IPS DF 4.7 (cell line): ENCODE data around the gene SMG6.

Source experiments
- DNase-seq: peaks from one replicate; pipeline ENCODE4 v3.0.0-alpha.2; 2013; ENCODE audit warnings: low spot score; ENCODE audit errors: extremely low read depth

The SMG6 gene

GRCh38 chr17:2235265-2235664 lies 68.3 kb downstream of the SMG6 start:
- no peak for DNase-seq

GRCh38 chr17:2233441-2233947 lies 70.1 kb downstream of the SMG6 start:
- no peak for DNase-seq

GRCh38 chr17:2232244-2232638 lies 71.3 kb downstream of the SMG6 start:
- no peak for DNase-seq

- no peak for DNase-seq
Measured at GRCh38 chr17:2230877-2231276, 72.7 kb downstream of the SMG6 start.

GRCh38 chr17:2227025-2227699 lies 76.4 kb downstream of the SMG6 start:
- DNase-seq: no peak

- DNase-seq: no peak
Measured at GRCh38 chr17:2223617-2223927, 80.0 kb downstream of the SMG6 start.

GRCh38 chr17:2222901-2223616 lies 80.5 kb downstream of the SMG6 start:
- DNase-seq: no peak

GRCh38 chr17:2222301-2222700 lies 81.3 kb downstream of the SMG6 start:
- DNase-seq: no peak

- DNase-seq: no peak
Measured at GRCh38 chr17:2218426-2218825, 85.2 kb downstream of the SMG6 start.

- no peak for DNase-seq
Measured at GRCh38 chr17:2215616-2216364, 87.8 kb downstream of the SMG6 start.

GRCh38 chr17:2214929-2215615 lies 88.5 kb downstream of the SMG6 start:
- no peak for DNase-seq

GRCh38 chr17:2214047-2214928 lies 89.3 kb downstream of the SMG6 start:
- no peak for DNase-seq

- DNase-seq: no peak
Measured at GRCh38 chr17:2213291-2213960, 90.2 kb downstream of the SMG6 start.

GRCh38 chr17:2212400-2212981 lies 91.1 kb downstream of the SMG6 start:
- DNase-seq: no peak

GRCh38 chr17:2211661-2212399 lies 91.8 kb downstream of the SMG6 start:
- DNase-seq: no peak

GRCh38 chr17:2210726-2211125 lies 92.9 kb downstream of the SMG6 start:
- DNase-seq: no peak

- DNase-seq: no peak
Measured at GRCh38 chr17:2207815-2208515, 95.6 kb downstream of the SMG6 start.

GRCh38 chr17:2204393-2204792 lies 99.2 kb downstream of the SMG6 start:
- no peak for DNase-seq

GRCh38 chr17:2203818-2204217 lies 99.8 kb downstream of the SMG6 start:
- no peak for DNase-seq
